Measurements from ENCODE around the gene TNP2.

- TF ChIP-seq CTCF (conservative IDR thresholded peaks at IDR 0.05; ENCODE audit: low read depth, low read length): no peak
- no peak for TF ChIP-seq POLR2A (IDR thresholded peaks at IDR 0.05; ENCODE audit: low read depth, low read length)
- no peak for TF ChIP-seq MXI1 (IDR thresholded peaks at IDR 0.05; ENCODE audit: borderline replicate concordance, low read depth, low read length)
- no peak for TF ChIP-seq RAD21 (IDR thresholded peaks at IDR 0.05; ENCODE audit: low read length)
- TF ChIP-seq USF2 (IDR thresholded peaks at IDR 0.05; ENCODE audit: low read depth, low read length): peak; percentile 67
- TF ChIP-seq FOS (IDR thresholded peaks at IDR 0.05; ENCODE audit: low read depth, low read length): no peak
- TF ChIP-seq ELK1 (IDR thresholded peaks at IDR 0.05; ENCODE audit: borderline replicate concordance, low read depth, low read length): no peak
- no peak for TF ChIP-seq MAFK (IDR thresholded peaks at IDR 0.05; ENCODE audit: low read depth, low read length)
- no peak for TF ChIP-seq SMC3 (IDR thresholded peaks at IDR 0.05; ENCODE audit: low read depth, low read length)
- no peak for TF ChIP-seq CHD1 (IDR thresholded peaks at IDR 0.05; ENCODE audit: low read depth, low read length)
- no peak for TF ChIP-seq RFX5 (IDR thresholded peaks at IDR 0.05; ENCODE audit: low read depth, low read length)
- no peak for TF ChIP-seq CEBPB (IDR thresholded peaks at IDR 0.05; ENCODE audit: low read depth, low read length)
Observed at GRCh38 chr16:11312718-11313492, 43.8 kb upstream of the TNP2 start.
